CD4-positive, alpha-beta T cell treated with Interleukin-4 for 1 hour (primary cell): ENCODE results near the gene AGXT2.

Experiments used
- DNase-seq, 2 donors: peaks; one replicate each; pipeline ENCODE4 v3.0.0-alpha.2; 2020 to 2022

The AGXT2 gene

GRCh38 chr5:35047785-35048404 is at the start of gene AGXT2:
AGXT2 (minus strand) TSS chr5:35047949; CDS start chr5:35047892, 57 bp downstream.
- no peak for DNase-seq

GRCh38 chr5:35096932-35097331 is 49.2 kb upstream of the AGXT2 start:
- no peak for DNase-seq

GRCh38 chr5:35096216-35096615 is 48.5 kb upstream of the AGXT2 start:
- DNase-seq, result no peak

- DNase-seq, result no peak
Observed at GRCh38 chr5:35095366-35095765, 47.6 kb upstream of the AGXT2 start.

- DNase-seq, result no peak
Observed at GRCh38 chr5:35094948-35095347, 47.2 kb upstream of the AGXT2 start.

- DNase-seq, result no peak
Observed at GRCh38 chr5:35092703-35093102, 45.0 kb upstream of the AGXT2 start.

GRCh38 chr5:35091704-35092103 is 44.0 kb upstream of the AGXT2 start:
- DNase-seq, result no peak

- DNase-seq, result peak; percentile 35 to 52
Observed at GRCh38 chr5:35089334-35090314, 41.9 kb upstream of the AGXT2 start.

- DNase-seq, result no peak
Observed at GRCh38 chr5:35087991-35088390, 40.2 kb upstream of the AGXT2 start.

- no peak for DNase-seq
Observed at GRCh38 chr5:35083150-35083549, 35.4 kb upstream of the AGXT2 start.

GRCh38 chr5:35082530-35082929 is 34.8 kb upstream of the AGXT2 start:
- no peak for DNase-seq

GRCh38 chr5:35081134-35081533 is 33.4 kb upstream of the AGXT2 start:
- DNase-seq, result no peak

GRCh38 chr5:35073160-35073559 is 25.4 kb upstream of the AGXT2 start:
- DNase-seq, result no peak

GRCh38 chr5:35069188-35069587 is 21.4 kb upstream of the AGXT2 start:
- DNase-seq, result no peak

- no peak for DNase-seq
Observed at GRCh38 chr5:35067985-35068384, 20.2 kb upstream of the AGXT2 start.

GRCh38 chr5:35066260-35066795 is 18.6 kb upstream of the AGXT2 start:
- no peak for DNase-seq

- DNase-seq, result no peak
Observed at GRCh38 chr5:35063414-35063813, 15.7 kb upstream of the AGXT2 start.

GRCh38 chr5:35061211-35061770 is 13.5 kb upstream of the AGXT2 start:
- no peak for DNase-seq

GRCh38 chr5:35060236-35060635 is 12.5 kb upstream of the AGXT2 start:
- no peak for DNase-seq

- no peak for DNase-seq
Observed at GRCh38 chr5:35059251-35059650, 11.5 kb upstream of the AGXT2 start.

GRCh38 chr5:35058374-35058788 is 10.6 kb upstream of the AGXT2 start:
- DNase-seq, result no peak

- no peak for DNase-seq
Observed at GRCh38 chr5:35056686-35057085, 8.9 kb upstream of the AGXT2 start.

- DNase-seq, result no peak
Observed at GRCh38 chr5:35052838-35053237, 5.1 kb upstream of the AGXT2 start.
